ENCODE measurements around the gene CDC34. TPM values are rescaled to one million over a fixed set of nuclear protein-coding genes. Genes with fewer than 3 reads are reported as not detected.
A peak's percentile ranks its signal among the peaks of the same experiment; 100 is the strongest.

The CDC34 gene
- total and polyA plus RNA-seq, 9 of the 15 experiments (the other 6 are each of a cell fraction or from before 2014, with no cell fraction given) = 0.80 to 203 (median 65.5) TPM

DNA sequence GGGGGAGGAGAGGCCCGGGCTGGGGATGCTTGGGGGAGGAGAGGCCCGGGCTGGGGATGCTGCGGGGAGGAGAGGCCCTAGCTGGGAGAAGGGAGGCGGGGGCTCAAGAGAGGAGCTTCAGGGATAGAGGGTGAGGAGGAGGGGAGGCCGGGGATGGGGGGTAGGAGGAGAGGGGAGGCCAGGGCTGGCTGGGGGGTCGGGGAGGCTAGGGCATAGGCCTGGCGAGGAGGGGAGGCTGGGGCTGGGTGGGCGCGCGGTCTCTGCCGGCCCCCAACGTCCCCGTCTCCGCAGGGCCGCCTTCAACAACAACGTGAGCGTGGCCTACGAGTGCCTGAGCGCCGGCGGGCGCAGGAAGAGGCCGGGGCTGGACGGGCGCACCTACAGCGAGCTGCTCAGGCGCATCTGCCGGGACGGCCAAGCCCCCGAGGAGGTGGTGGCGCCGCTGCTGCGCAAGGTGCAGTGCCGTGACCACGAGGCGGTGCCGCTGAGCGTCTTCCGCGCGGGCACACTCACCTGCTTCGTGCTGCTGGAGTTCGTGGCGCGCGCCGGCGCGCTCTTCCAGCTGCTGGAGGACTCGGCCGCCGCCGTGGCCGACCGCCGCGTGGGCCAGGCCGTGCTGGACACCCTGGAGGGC lies 12.8 kb upstream of the CDC34 start (continued):
- TF ChIP-seq, protein P1, sequence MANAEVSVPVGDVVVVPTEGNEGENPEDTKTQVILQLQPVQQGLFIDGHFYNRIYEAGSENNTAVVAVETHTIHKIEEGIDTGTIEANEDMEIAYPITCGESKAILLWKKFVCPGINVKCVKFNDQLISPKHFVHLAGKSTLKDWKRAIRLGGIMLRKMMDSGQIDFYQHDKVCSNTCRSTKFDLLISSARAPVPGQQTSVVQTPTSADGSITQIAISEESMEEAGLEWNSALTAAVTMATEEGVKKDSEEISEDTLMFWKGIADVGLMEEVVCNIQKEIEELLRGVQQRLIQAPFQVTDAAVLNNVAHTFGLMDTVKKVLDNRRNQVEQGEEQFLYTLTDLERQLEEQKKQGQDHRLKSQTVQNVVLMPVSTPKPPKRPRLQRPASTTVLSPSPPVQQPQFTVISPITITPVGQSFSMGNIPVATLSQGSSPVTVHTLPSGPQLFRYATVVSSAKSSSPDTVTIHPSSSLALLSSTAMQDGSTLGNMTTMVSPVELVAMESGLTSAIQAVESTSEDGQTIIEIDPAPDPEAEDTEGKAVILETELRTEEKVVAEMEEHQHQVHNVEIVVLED (CRISPR knock-in tag; IDR thresholded peaks at IDR 0.05) = no peak
- TF ChIP-seq SIN3B (IDR thresholded peaks at IDR 0.05; ENCODE audit: low read depth) (no peak), NR2C2 (CRISPR knock-in tag; IDR thresholded peaks at IDR 0.05) (no peak), NR2C2 (tag; IDR thresholded peaks at IDR 0.05) (no peak), SP1 (CRISPR knock-in tag; IDR thresholded peaks at IDR 0.05) (no peak), RBM39 (optimal IDR thresholded peaks at IDR 0.05; ENCODE audit: low read depth, low read length) (no peak), MCM3 (IDR thresholded peaks at IDR 0.05) (no peak), CC2D1A (IDR thresholded peaks at IDR 0.05) (no peak), ZNF408 (CRISPR knock-in tag; IDR thresholded peaks at IDR 0.05; ENCODE audit: low read depth) (no peak), ZNF263 (CRISPR knock-in tag; IDR thresholded peaks at IDR 0.05; ENCODE audit: borderline replicate concordance) (peak; percentile 71)
- TF ChIP-seq, protein P2, sequence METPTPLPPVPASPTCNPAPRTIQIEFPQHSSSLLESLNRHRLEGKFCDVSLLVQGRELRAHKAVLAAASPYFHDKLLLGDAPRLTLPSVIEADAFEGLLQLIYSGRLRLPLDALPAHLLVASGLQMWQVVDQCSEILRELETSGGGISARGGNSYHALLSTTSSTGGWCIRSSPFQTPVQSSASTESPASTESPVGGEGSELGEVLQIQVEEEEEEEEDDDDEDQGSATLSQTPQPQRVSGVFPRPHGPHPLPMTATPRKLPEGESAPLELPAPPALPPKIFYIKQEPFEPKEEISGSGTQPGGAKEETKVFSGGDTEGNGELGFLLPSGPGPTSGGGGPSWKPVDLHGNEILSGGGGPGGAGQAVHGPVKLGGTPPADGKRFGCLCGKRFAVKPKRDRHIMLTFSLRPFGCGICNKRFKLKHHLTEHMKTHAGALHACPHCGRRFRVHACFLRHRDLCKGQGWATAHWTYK (CRISPR knock-in tag; IDR thresholded peaks at IDR 0.05) = no peak
- TF ChIP-seq, protein P3, sequence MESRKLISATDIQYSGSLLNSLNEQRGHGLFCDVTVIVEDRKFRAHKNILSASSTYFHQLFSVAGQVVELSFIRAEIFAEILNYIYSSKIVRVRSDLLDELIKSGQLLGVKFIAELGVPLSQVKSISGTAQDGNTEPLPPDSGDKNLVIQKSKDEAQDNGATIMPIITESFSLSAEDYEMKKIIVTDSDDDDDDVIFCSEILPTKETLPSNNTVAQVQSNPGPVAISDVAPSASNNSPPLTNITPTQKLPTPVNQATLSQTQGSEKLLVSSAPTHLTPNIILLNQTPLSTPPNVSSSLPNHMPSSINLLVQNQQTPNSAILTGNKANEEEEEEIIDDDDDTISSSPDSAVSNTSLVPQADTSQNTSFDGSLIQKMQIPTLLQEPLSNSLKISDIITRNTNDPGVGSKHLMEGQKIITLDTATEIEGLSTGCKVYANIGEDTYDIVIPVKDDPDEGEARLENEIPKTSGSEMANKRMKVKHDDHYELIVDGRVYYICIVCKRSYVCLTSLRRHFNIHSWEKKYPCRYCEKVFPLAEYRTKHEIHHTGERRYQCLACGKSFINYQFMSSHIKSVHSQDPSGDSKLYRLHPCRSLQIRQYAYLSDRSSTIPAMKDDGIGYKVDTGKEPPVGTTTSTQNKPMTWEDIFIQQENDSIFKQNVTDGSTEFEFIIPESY (CRISPR knock-in tag; IDR thresholded peaks at IDR 0.05) = peak; percentile 80

Measured in K562 (cell line).